Osteoblast (primary cell): ENCODE results near the gene SMIM13. TPM values are rescaled to one million over a fixed set of nuclear protein-coding genes. Genes with fewer than 3 reads are reported as not detected.

Experiments
- DNase-seq: peaks from one replicate; pipeline ENCODE4 v3.0.0; 2011; ENCODE audit warnings: low spot score, mixed read lengths; ENCODE audit not compliant: insufficient read length; ENCODE audit errors: missing footprints
- H2AFZ ChIP-seq: 2 replicates; pipeline ENCODE4 v1.6.0; 2011; ENCODE audit warnings: mild to moderate bottlenecking, low read length
- H3K27ac ChIP-seq: 2 replicates; pipeline ENCODE4 v1.5.1; 2011; ENCODE audit warnings: mild to moderate bottlenecking, low read depth, low read length, moderate library complexity
- H3K27me3 ChIP-seq: 2 replicates; pipeline ENCODE4 v1.6.0; 2012; ENCODE audit warnings: mild to moderate bottlenecking, control low read depth, inconsistent platforms, low read length, moderate library complexity; ENCODE audit not compliant: insufficient read depth
- H3K36me3 ChIP-seq: 2 replicates; pipeline ENCODE4 v1.5.1; 2011; ENCODE audit warnings: mild to moderate bottlenecking, low read length, control low read depth, moderate library complexity; ENCODE audit not compliant: insufficient read depth
- H3K4me1 ChIP-seq: 2 replicates; pipeline ENCODE4 v1.5.1; 2011; ENCODE audit warnings: mild to moderate bottlenecking, low read length, control low read depth, moderate library complexity; ENCODE audit not compliant: insufficient read depth
- H3K4me2 ChIP-seq: 2 replicates; pipeline ENCODE4 v1.6.0; 2011; ENCODE audit warnings: mild to moderate bottlenecking, low read length; ENCODE audit not compliant: insufficient read depth
- H3K4me3 ChIP-seq: fragments of 200-600 bp; sonication (generic); 3 replicates; pipeline ENCODE4 v1.5.1; 2012; ENCODE audit warnings: mild to moderate bottlenecking, low read length, inconsistent platforms; ENCODE audit not compliant: insufficient read depth
- H3K79me2 ChIP-seq: 2 replicates; pipeline ENCODE4 v1.6.0; 2012; ENCODE audit warnings: mild to moderate bottlenecking, low read length, control low read depth, inconsistent platforms; ENCODE audit not compliant: insufficient read depth
- H3K9me3 ChIP-seq: 2 replicates; pipeline ENCODE4 v1.5.1; 2011; ENCODE audit warnings: low read depth, low read length, control low read depth
- H4K20me1 ChIP-seq: 2 replicates; pipeline ENCODE4 v1.6.0; 2012; ENCODE audit warnings: mild to moderate bottlenecking, low read length, control low read depth; ENCODE audit not compliant: insufficient read depth
- CTCF ChIP-seq: IDR thresholded peaks from 2 replicates; pipeline ENCODE4 v1.5.1; 2011; ENCODE audit warnings: mild to moderate bottlenecking, low read depth, low read length, moderate library complexity; ENCODE audit errors: extremely low read depth
- total RNA-seq: library from RNA; depleted of rRNA; stranded (reverse); fragments of >200 nt; gene quantifications from 2 replicates; pipeline ENCODE4 v1.2.3, GENCODE V29; 2012

Gene SMIM13
- total RNA-seq, 1 donor: 8.3 TPM

- H3K9me3 ChIP-seq: no peaks in the 10 kb centered on the region
- no peaks in the 10 kb centered on the region for H3K36me3 ChIP-seq
- no peaks in the 10 kb centered on the region for H3K79me2 ChIP-seq
- TF ChIP-seq CTCF: no peak
- H4K20me1 ChIP-seq: no peaks in the 10 kb centered on the region
- H3K27me3 ChIP-seq: no peaks in the 10 kb centered on the region
- H3K4me1 ChIP-seq: no peaks in the 10 kb centered on the region
- H3K4me3 ChIP-seq: no peak overlapping the region
- no peak overlapping the region for H3K27ac ChIP-seq
- DNase-seq: no peak
- no peak overlapping the region for H3K4me2 ChIP-seq
- H2AFZ ChIP-seq: no peak overlapping the region
These were observed 57.9 kb downstream of the SMIM13 start for GRCh38 chr6:11151488-11151887.

GRCh38 chr6:11152581-11152980 is 58.9 kb downstream of the SMIM13 start:
- no peaks in the 10 kb centered on the region for H3K4me1 ChIP-seq

GRCh38 chr6:11153447-11153846 is 59.8 kb downstream of the SMIM13 start:
- no peak for TF ChIP-seq CTCF
- no peak for DNase-seq
- H3K4me1 ChIP-seq: no peaks in the 10 kb centered on the region
- H3K27ac ChIP-seq: no peak overlapping the region
- no peak overlapping the region for H3K4me3 ChIP-seq
- no peaks in the 10 kb centered on the region for H4K20me1 ChIP-seq
- H3K27me3 ChIP-seq: no peaks in the 10 kb centered on the region
- H3K4me2 ChIP-seq: no peak overlapping the region
- H3K36me3 ChIP-seq: no peaks in the 10 kb centered on the region
- H2AFZ ChIP-seq: no peak overlapping the region
- H3K79me2 ChIP-seq: no peaks in the 10 kb centered on the region
- no peaks in the 10 kb centered on the region for H3K9me3 ChIP-seq

More at GRCh38 chr6:11152581-11152980, 58.9 kb downstream of the SMIM13 start:
- H3K27ac ChIP-seq: no peak overlapping the region
- no peaks in the 10 kb centered on the region for H3K9me3 ChIP-seq
- no peak overlapping the region for H3K4me2 ChIP-seq
- no peak overlapping the region for H2AFZ ChIP-seq
- no peaks in the 10 kb centered on the region for H3K27me3 ChIP-seq
- H3K36me3 ChIP-seq: no peaks in the 10 kb centered on the region
- H3K4me3 ChIP-seq: no peak overlapping the region
- DNase-seq: no peak
- TF ChIP-seq CTCF: no peak
- H4K20me1 ChIP-seq: no peaks in the 10 kb centered on the region
- H3K79me2 ChIP-seq: no peaks in the 10 kb centered on the region

GRCh38 chr6:11155589-11155988 is 62.0 kb downstream of the SMIM13 start:
- H3K27ac ChIP-seq: no peak overlapping the region
- no peak overlapping the region for H3K4me3 ChIP-seq
- H3K36me3 ChIP-seq: no peaks in the 10 kb centered on the region
- TF ChIP-seq CTCF: no peak
- H3K9me3 ChIP-seq: no peaks in the 10 kb centered on the region
- H4K20me1 ChIP-seq: no peaks in the 10 kb centered on the region
- H3K27me3 ChIP-seq: no peaks in the 10 kb centered on the region
- H3K4me2 ChIP-seq: no peak overlapping the region
- H3K4me1 ChIP-seq: no peaks in the 10 kb centered on the region
- DNase-seq: no peak
- no peak overlapping the region for H2AFZ ChIP-seq
- H3K79me2 ChIP-seq: no peaks in the 10 kb centered on the region
